Limb (tissue), 2 donors: ENCODE results near the gene RTBDN.
"Not testable (repeated sequence)": the region's sequence is repeated elsewhere in the genome, so short reads cannot be mapped to it uniquely, and the experiment has no call there.

ENCODE experiments used
- DNase-seq, 2 donors: peaks; one replicate each; pipeline ENCODE4 v3.0.0-alpha.2; 2016; ENCODE audit errors: extremely low spot score in 2 of 2

RTBDN gene

GRCh38 chr19:12825254-12826131, 8.9 kb downstream of the RTBDN start:
- DNase-seq, result peak in 1 of 2 donors; percentile 55

GRCh38 chr19:12821761-12822160, 12.6 kb downstream of the RTBDN start:
- DNase-seq, result no peak

- DNase-seq, result not testable (repeated sequence)
These were observed 16.6 kb downstream of the RTBDN start for GRCh38 chr19:12817810-12818209.

GRCh38 chr19:12817188-12817587, 17.2 kb downstream of the RTBDN start:
- DNase-seq, result not testable (repeated sequence)

- DNase-seq, result no peak
These were observed 19.3 kb downstream of the RTBDN start for GRCh38 chr19:12815088-12815487.

GRCh38 chr19:12806242-12807081, 27.9 kb downstream of the RTBDN start, which contains the start of gene RNASEH2A:
TSS of gene RNASEH2A (plus strand) at chr19:12806584. CDS start at chr19:12806674, 90 bp downstream.
- peak; percentile 92 for DNase-seq

GRCh38 chr19:12804051-12804450, 30.3 kb downstream of the RTBDN start:
- DNase-seq, result no peak

GRCh38 chr19:12802267-12803106, 31.9 kb downstream of the RTBDN start:
- no peak for DNase-seq

GRCh38 chr19:12801466-12802266, 32.7 kb downstream of the RTBDN start, which contains the start of the genes PRDX2 and THSD8:
TSS of gene PRDX2 (minus strand) at chr19:12801800. CDS start at chr19:12801261, 539 bp downstream.
TSS of gene THSD8 (plus strand) at chr19:12802069. CDS start at chr19:12802072, 3 bp downstream.
- peak; percentile 78 to 92 for DNase-seq

- DNase-seq, result no peak
These were observed 33.4 kb downstream of the RTBDN start for GRCh38 chr19:12800923-12801465.

GRCh38 chr19:12800466-12800770, 34.0 kb downstream of the RTBDN start:
- no peak for DNase-seq

- no peak for DNase-seq
These were observed 34.5 kb downstream of the RTBDN start for GRCh38 chr19:12799742-12800465.

- DNase-seq, result not testable (repeated sequence)
These were observed 36.8 kb downstream of the RTBDN start for GRCh38 chr19:12797607-12798006.

GRCh38 chr19:12797141-12797587, 37.2 kb downstream of the RTBDN start:
- no peak for DNase-seq

- DNase-seq, result peak; percentile 85 to 86
These were observed 38.0 kb downstream of the RTBDN start for GRCh38 chr19:12796146-12797071.

GRCh38 chr19:12794971-12795381, 39.4 kb downstream of the RTBDN start:
- no peak for DNase-seq

- no peak for DNase-seq
These were observed 40.0 kb downstream of the RTBDN start for GRCh38 chr19:12794196-12794941.
